ES-I3 (cell line): ENCODE results near the gene ANTXR1.
"Not testable (repeated sequence)": the region's sequence is repeated elsewhere in the genome, so short reads cannot be mapped to it uniquely, and the experiment has no call there.

Experiments
- H3K36me3 ChIP-seq: 2 replicates; pipeline ENCODE4 v1.6.1; 2013; ENCODE audit warnings: mild to moderate bottlenecking, low read length, control low read depth, moderate library complexity; ENCODE audit not compliant: insufficient read depth
- H3K4me1 ChIP-seq: 2 replicates; pipeline ENCODE4 v1.6.1; 2013; ENCODE audit warnings: mild to moderate bottlenecking, control low read depth, low read length; ENCODE audit not compliant: insufficient read depth
- H3K9ac ChIP-seq: 2 replicates; pipeline ENCODE4 v1.6.1; 2013; ENCODE audit warnings: low read depth, mild to moderate bottlenecking, low read length, moderate library complexity
- H3K9me3 ChIP-seq: 2 replicates; pipeline ENCODE4 v1.6.1; 2013; ENCODE audit warnings: mild to moderate bottlenecking, low read length, moderate library complexity; ENCODE audit not compliant: control insufficient read depth, insufficient read depth

ANTXR1 gene

GRCh38 chr2:69224512-69224837 is 211.5 kb downstream of the ANTXR1 start:
- H3K9me3 ChIP-seq, result no peaks in the 10 kb centered on the region
- no peak overlapping the region for H3K9ac ChIP-seq
- H3K4me1 ChIP-seq, result no peaks in the 10 kb centered on the region; the same call in 1 of the 2 replicates
- H3K36me3 ChIP-seq, result no peaks in the 10 kb centered on the region

- no peaks in the 10 kb centered on the region for H3K9me3 ChIP-seq
- no peaks in the 10 kb centered on the region; the same call in 1 of the 2 replicates for H3K4me1 ChIP-seq
- H3K36me3 ChIP-seq, result no peaks in the 10 kb centered on the region
- H3K9ac ChIP-seq, result no peak overlapping the region
Measured at GRCh38 chr2:69225933-69226332, 213.0 kb downstream of the ANTXR1 start.

- Histone ChIP-seq H3K36me3 (no peaks in the 10 kb centered on the region), H3K9ac (no peak overlapping the region), H3K9me3 (no peaks in the 10 kb centered on the region), H3K4me1 (no peaks in the 10 kb centered on the region; the same call in 1 of the 2 replicates)
Measured at GRCh38 chr2:69226903-69227302, 213.9 kb downstream of the ANTXR1 start.

- no peaks in the 10 kb centered on the region; the same call in 1 of the 2 replicates for H3K4me1 ChIP-seq
- H3K36me3 ChIP-seq, result no peaks in the 10 kb centered on the region
- H3K9me3 ChIP-seq, result no peaks in the 10 kb centered on the region
- no peak overlapping the region for H3K9ac ChIP-seq
Measured at GRCh38 chr2:69227716-69228115, 214.7 kb downstream of the ANTXR1 start.

DNA sequence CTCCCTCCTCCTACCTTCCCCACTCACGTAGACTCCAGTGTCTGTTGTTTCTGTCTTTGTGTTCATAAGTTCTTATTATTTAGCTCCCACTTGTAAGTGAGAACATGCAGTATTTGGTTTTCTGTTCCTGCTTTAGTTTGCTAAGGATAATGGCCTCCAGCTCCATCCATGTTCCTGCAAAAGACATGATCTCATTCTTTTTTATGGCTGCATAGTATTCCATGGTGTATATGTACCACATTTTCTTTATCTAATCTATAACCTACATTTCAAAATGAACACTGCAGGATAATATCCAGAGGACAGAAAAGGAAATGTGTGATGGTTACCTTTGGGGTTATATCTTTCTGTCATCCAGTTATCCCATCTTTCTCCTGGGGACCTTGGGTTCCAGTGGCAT is 218.0 kb downstream of the ANTXR1 start:
- not testable (repeated sequence) for H3K9ac ChIP-seq, H3K4me1 ChIP-seq, H3K9me3 ChIP-seq, H3K36me3 ChIP-seq

DNA sequence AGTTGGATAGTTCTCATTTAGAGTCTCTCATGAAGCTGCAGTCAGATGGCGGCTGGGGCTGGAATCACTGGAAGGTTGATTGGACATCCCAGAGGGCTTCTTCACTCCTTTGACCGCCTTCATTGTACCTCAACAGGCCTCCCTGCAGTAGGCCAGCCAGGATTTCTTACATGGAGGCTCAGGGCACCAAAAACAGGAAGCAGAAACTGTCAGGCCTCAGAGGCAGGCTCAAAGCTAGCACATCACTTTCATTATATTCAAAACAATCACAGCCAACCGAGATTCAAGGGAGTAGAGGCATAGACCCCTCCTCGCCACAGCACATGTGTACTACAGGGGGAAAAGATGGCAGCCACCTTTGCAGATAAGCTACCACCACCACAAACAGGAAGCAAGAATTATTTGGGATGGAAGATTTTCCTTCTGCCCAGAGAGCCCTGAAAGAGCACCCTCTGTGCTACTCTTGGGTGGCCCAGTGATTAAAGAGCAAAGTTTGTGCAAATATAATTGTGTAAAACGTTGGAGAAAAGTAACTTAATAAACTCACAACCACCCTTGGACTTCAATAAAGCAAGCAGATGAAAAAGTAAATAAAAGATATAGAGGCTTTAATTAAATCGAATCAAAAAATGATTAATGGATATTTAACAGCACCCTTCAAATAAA is 218.8 kb downstream of the ANTXR1 start:
- no peaks in the 10 kb centered on the region for H3K36me3 ChIP-seq
- no peaks in the 10 kb centered on the region for H3K9me3 ChIP-seq
- no peak overlapping the region for H3K9ac ChIP-seq
- H3K4me1 ChIP-seq, result no peaks in the 10 kb centered on the region

DNA sequence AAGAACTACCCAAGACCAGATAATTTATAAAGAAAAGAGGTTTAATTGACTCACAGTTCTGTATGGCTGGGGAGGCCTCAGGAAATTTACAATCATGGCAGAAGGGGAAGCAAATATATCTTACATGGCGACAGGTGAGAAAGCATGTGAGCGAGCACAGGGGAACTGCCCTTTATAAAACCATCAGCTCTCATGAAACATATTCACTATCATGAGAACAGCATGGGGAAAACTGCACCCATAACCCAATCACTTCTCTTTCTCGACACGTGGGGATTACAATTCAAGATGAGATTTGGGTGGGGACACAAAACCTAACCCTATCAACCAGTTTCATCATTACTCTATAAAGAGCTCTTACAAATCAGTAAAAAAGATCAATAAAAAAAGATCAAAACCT is 222.9 kb downstream of the ANTXR1 start:
- H3K36me3 ChIP-seq, H3K9me3 ChIP-seq: not testable (repeated sequence)

DNA sequence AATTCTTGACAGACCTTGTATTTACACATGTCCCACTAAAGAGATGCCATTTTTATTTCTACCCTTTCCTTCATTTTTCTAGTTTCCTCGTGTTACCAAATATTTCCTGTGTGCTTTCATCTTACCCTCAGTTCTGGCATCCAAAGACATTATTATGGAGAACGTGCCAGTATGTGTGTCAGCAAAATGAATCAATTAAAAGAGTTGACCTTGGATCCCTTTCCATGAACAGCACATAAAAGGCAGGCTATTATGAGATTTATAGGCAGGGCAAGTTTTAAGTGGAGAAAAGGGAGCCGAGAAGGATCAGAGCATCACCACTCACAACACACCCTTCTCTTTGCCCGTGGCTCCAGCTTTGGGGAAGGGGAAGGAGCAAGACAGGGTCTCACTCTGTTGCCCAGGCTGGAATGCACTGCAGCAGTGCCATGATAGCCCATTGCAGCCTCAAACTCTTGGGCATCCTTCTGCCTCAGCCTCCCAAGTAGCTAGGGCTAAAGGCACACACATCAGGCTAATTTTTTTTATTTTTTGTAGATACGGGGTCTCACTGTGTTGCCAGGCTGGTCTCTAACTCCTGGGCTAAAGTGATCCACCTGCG is 224.2 kb downstream of the ANTXR1 start:
- no peak overlapping the region for H3K9ac ChIP-seq
- no peaks in the 10 kb centered on the region for H3K36me3 ChIP-seq
- no peaks in the 10 kb centered on the region for H3K9me3 ChIP-seq
- H3K4me1 ChIP-seq, result no peaks in the 10 kb centered on the region

More for the DNA sequence above, 222.9 kb downstream of the ANTXR1 start:
- not testable (repeated sequence) for H3K4me1 ChIP-seq, H3K9ac ChIP-seq

- H3K4me1 ChIP-seq, result no peaks in the 10 kb centered on the region
- H3K36me3 ChIP-seq, result no peaks in the 10 kb centered on the region
- no peak overlapping the region for H3K9ac ChIP-seq
- H3K9me3 ChIP-seq, result no peaks in the 10 kb centered on the region
Measured at GRCh38 chr2:69238449-69239031, 225.6 kb downstream of the ANTXR1 start.

GRCh38 chr2:69241093-69241492 is 228.1 kb downstream of the ANTXR1 start:
- H3K36me3 ChIP-seq, result no peaks in the 10 kb centered on the region
- H3K9me3 ChIP-seq, result no peaks in the 10 kb centered on the region
- H3K9ac ChIP-seq, result no peak overlapping the region
- no peaks in the 10 kb centered on the region for H3K4me1 ChIP-seq

DNA sequence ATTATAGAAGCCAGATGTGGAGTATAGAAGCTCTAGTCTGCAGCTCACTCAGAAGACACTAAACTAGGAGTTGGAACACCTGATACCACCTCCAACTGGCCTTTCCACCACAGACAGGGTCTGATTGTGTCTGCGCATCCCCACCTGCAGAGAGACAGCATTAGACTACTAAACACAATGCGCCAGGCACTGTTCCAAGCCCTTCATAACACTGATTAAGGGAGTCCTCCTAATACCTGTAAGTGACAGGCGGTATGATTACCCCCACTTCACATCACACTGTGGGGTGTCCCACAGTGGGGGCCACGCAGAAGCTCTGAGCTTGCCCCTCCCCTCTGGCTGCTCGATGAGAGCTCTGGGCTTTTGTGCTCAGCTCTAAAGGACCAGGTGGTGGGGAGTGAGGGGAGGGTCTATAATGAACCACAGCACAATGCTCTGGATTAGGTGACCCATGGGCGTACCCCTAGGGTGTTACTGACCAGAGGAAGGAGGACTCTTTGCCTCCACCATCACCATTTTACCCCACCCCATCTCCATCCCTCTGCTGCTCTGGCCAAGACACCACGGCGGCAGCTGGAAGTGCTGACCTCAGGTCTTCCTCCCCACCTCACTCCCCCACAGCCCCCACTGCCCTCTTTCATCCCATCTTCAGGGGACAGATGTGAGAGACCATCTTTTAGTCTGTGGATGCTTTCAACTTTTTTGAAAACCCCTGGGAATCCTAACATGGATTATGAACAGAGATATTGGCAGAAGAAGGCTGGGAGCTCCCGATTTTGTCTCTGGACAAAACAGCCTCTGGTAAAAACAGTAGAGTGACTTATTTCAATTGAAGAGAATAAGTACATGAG is 228.9 kb downstream of the ANTXR1 start:
- H3K9ac ChIP-seq, result no peak overlapping the region
- H3K9me3 ChIP-seq, result no peaks in the 10 kb centered on the region
- no peaks in the 10 kb centered on the region for H3K36me3 ChIP-seq

GRCh38 chr2:69242651-69243051 is 229.7 kb downstream of the ANTXR1 start:
- H3K9ac ChIP-seq, result no peak overlapping the region
- H3K4me1 ChIP-seq, result no peaks in the 10 kb centered on the region
- H3K9me3 ChIP-seq, result no peaks in the 10 kb centered on the region
- H3K36me3 ChIP-seq, result no peaks in the 10 kb centered on the region

More for the DNA sequence above, 228.9 kb downstream of the ANTXR1 start:
- H3K4me1 ChIP-seq, result no peaks in the 10 kb centered on the region

DNA sequence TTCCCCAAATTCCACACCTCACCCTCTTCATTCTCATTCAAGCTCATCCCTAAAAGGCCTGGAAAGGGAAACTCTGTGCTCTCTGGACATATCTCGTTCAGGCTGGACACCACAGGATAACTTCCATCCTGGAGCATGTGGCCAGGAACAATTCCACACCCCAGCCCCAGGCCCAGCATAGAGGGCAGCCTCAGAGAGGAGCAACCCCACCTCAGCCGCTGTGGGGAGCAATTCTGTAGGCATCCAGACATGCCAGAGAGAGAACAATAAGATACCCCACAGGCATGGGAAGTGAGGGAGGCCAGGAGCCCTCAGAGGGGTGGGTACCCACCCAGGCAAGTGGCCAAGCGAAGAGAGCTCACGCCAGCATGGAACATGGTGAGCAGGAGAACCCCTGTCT is 230.7 kb downstream of the ANTXR1 start:
- no peak overlapping the region for H3K9ac ChIP-seq
- H3K9me3 ChIP-seq, result no peaks in the 10 kb centered on the region
- H3K4me1 ChIP-seq, result no peaks in the 10 kb centered on the region
- no peaks in the 10 kb centered on the region for H3K36me3 ChIP-seq

DNA sequence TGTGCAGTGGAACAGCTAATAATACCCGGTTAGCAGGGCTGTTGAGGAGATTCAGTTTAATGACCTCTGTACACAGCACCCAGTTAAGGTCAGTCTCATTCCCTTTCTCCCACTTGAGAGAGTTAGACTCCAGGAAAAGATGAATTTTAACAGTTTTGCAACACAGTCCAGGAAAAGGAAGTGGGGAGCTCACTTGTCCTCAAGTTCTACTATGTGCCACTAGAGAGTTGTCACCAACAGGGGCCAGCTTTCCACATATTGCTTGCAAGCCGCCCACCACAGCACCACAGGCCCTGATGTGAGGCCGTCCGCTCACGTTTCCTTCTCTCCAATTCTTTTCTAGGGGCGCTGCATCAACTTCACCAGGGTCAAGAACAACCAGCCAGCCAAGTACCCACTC is 231.9 kb downstream of the ANTXR1 start:
- Histone ChIP-seq H3K9me3 (no peaks in the 10 kb centered on the region), H3K4me1 (no peaks in the 10 kb centered on the region), H3K36me3 (no peaks in the 10 kb centered on the region), H3K9ac (no peak overlapping the region)
